NT2/D1 (cell line): ENCODE results near the gene CENPL.
A peak's percentile ranks its signal among the peaks of the same experiment; 100 is the strongest.

Experiments
- DNase-seq: peaks from one replicate; pipeline ENCODE4 v3.0.0-alpha.2; 2011; ENCODE audit warnings: low read depth, low spot score
- H3K27me3 ChIP-seq: 2 replicates; pipeline ENCODE4 v1.6.0; 2011; ENCODE audit warnings: mild to moderate bottlenecking; ENCODE audit not compliant: insufficient read length, insufficient read depth
- H3K36me3 ChIP-seq: 2 replicates; pipeline ENCODE4 v1.6.1; 2011; ENCODE audit warnings: mild to moderate bottlenecking, low read length, mixed read lengths; ENCODE audit not compliant: insufficient read depth, insufficient read length
- H3K4me1 ChIP-seq: 2 replicates; pipeline ENCODE4 v1.5.1; 2011; ENCODE audit not compliant: insufficient read depth, insufficient read length
- H3K4me3 ChIP-seq: 2 replicates; pipeline ENCODE4 v1.5.1; 2011; ENCODE audit warnings: low read depth; ENCODE audit not compliant: insufficient read length
- H3K9ac ChIP-seq: 2 replicates; pipeline ENCODE4 v1.6.0; 2011; ENCODE audit warnings: low read depth; ENCODE audit not compliant: insufficient read length
- H3K9me3 ChIP-seq: 2 replicates; pipeline ENCODE4 v1.5.1; 2011; ENCODE audit warnings: mild to moderate bottlenecking, low read length; ENCODE audit not compliant: insufficient read depth
- SUZ12 ChIP-seq: IDR thresholded peaks from 2 replicates; pipeline ENCODE4 v1.6.1; 2011; ENCODE audit not compliant: insufficient read length, insufficient read depth; ENCODE audit errors: extremely low read depth
- YY1 ChIP-seq: IDR thresholded peaks from 2 replicates; pipeline ENCODE4 v1.6.1; 2011; ENCODE audit not compliant: insufficient read length, insufficient read depth
- ZNF274 ChIP-seq: IDR thresholded peaks from 2 replicates; pipeline ENCODE4 v1.6.1; 2011; ENCODE audit warnings: mild to moderate bottlenecking, low read depth, low read length

Gene CENPL, protein sequence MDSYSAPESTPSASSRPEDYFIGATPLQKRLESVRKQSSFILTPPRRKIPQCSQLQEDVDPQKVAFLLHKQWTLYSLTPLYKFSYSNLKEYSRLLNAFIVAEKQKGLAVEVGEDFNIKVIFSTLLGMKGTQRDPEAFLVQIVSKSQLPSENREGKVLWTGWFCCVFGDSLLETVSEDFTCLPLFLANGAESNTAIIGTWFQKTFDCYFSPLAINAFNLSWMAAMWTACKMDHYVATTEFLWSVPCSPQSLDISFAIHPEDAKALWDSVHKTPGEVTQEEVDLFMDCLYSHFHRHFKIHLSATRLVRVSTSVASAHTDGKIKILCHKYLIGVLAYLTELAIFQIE

DNA sequence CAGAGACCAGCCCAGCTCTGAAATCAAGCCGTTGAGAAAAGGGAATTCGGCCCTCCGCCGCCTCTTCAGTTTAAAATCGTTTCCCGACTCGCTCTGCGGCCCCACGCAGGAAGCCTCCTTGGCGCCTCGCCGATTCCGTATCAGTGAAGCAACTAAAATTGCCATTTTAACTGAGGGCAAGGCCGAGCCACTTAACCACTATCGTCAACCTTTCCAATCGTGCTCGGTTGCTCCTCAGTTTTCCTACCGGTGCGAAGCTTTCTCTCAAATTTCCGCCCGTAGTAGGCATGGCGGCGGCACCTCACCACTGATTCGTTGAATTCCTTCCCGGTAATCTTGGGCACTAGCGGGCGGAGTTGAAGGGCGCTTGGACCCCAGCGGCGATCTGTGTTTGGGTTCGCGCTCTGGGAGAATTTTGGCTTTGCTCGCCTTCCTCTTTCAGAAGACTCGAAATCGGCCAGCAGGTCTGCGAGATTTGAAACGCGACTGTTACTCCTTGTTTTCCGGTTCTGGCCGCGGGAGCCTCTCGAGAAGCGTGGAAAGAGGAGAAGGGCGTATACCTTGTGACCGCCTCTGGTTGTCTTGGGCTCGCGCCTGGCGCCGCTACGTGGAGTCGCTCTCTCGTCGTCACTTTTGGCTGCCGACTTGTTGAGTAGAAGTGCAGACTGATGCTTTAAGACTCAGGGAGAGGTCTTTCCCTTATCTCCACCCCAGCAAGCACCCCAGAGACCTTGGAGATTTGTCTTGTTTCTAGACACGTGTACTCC lies at the start of gene CENPL, which contains the start of gene DARS2:
TSS of gene CENPL (minus strand) at position 569 of the 767 bp plus-strand sequence. CDS start 13,584 bp downstream, outside the sequence.
TSS of gene DARS2 (plus strand) at position 359 of the 767 bp plus-strand sequence. CDS start 557 bp downstream, outside the sequence.
- Histone ChIP-seq H3K9ac (peak within 1 kb of the TSS; percentile 97), H3K27me3 (no peaks in the 10 kb centered on the region), H3K36me3 (peaks cover 48% of the 10 kb centered on the region), H3K4me3 (peak within 1 kb of the TSS; percentile 96), H3K4me1 (no peaks in the 10 kb centered on the region), H3K9me3 (no peaks in the 10 kb centered on the region)
- peak; percentile 98 for DNase-seq
- TF ChIP-seq YY1 (peak; percentile 99), SUZ12 (no peak), ZNF274 (no peak)

DNA sequence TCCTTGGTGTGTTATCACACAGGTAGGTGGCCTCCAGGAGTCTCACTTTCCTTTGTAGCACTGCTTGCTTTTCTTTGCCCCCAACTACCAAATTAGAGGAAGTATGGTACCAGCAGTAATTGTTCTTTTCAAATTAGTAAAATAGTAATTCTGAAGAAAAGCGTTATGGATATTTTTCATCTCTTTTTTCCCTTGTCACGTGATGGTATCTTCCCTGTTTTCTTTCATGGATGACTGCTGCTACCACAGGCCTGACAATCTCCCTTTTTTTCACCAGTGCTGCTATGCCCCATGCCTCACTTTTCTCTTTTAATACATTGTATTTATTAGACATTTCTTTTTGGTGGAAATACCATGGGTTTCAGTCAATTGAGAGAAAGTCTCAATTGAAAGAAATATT lies 46.8 kb upstream of the CENPL start:
- H3K36me3 ChIP-seq, result peaks cover 53% of the 10 kb centered on the region
- no peak for DNase-seq
- no peaks in the 10 kb centered on the region for H3K27me3 ChIP-seq
- no peaks in the 10 kb centered on the region for H3K9me3 ChIP-seq
- H3K4me1 ChIP-seq, result no peaks in the 10 kb centered on the region
- H3K4me3 ChIP-seq, result no peak overlapping the region
- no peak overlapping the region for H3K9ac ChIP-seq
- TF ChIP-seq ZNF274 (no peak), SUZ12 (no peak), YY1 (no peak)

DNA sequence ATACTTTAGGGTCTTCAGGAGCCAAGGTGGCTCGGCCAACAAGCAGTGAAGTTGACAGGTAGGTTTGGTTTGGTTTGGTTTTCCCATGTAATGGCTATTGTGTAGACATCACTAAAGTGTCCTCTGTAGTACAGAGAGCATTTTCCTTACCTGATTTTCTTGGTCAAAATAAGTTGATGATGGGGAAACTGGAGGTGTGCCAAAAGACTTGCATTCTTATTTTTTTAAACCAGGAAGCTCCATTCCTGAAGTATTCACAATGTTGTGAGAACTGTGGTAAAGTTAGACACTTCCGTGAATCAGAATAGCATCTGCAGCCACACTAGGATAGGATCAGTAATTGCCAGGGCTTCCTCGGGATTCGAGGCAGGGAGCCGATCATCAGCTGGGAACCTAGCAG lies 46.4 kb upstream of the CENPL start:
- Histone ChIP-seq H3K4me3 (no peak overlapping the region), H3K9ac (no peak overlapping the region), H3K9me3 (no peaks in the 10 kb centered on the region), H3K36me3 (peaks cover 55% of the 10 kb centered on the region), H3K4me1 (no peaks in the 10 kb centered on the region), H3K27me3 (no peaks in the 10 kb centered on the region)
- TF ChIP-seq YY1 (no peak), ZNF274 (no peak), SUZ12 (no peak)
- DNase-seq, result no peak

- Histone ChIP-seq H3K9me3 (no peaks in the 10 kb centered on the region), H3K4me1 (no peaks in the 10 kb centered on the region), H3K36me3 (peaks cover 57% of the 10 kb centered on the region), H3K27me3 (no peaks in the 10 kb centered on the region), H3K9ac (no peak overlapping the region), H3K4me3 (no peak overlapping the region)
- no peak for TF ChIP-seq ZNF274
- no peak for TF ChIP-seq SUZ12
- TF ChIP-seq YY1, result no peak
- no peak for DNase-seq
These were observed 45.8 kb upstream of the CENPL start for GRCh38 chr1:173870252-173871075.

GRCh38 chr1:173869021-173869359 lies 44.3 kb upstream of the CENPL start:
- no peaks in the 10 kb centered on the region for H3K4me1 ChIP-seq

GRCh38 chr1:173868266-173869020 lies 43.8 kb upstream of the CENPL start, which contains the start of gene ZBTB37:
ZBTB37 (plus strand) TSS chr1:173868380; CDS start chr1:173870226, 1,846 bp downstream.
- Histone ChIP-seq H3K27me3 (no peaks in the 10 kb centered on the region), H3K36me3 (peaks cover 66% of the 10 kb centered on the region), H3K4me3 (peak within 1 kb of the TSS; percentile 98), H3K9ac (peak within 1 kb of the TSS; percentile 99), H3K9me3 (no peaks in the 10 kb centered on the region), H3K4me1 (no peaks in the 10 kb centered on the region)
- TF ChIP-seq SUZ12, result no peak
- no peak for TF ChIP-seq ZNF274
- no peak for TF ChIP-seq YY1
- DNase-seq, result peak; percentile 95

More at GRCh38 chr1:173869021-173869359, 44.3 kb upstream of the CENPL start:
- Histone ChIP-seq H3K36me3 (peaks cover 65% of the 10 kb centered on the region), H3K9ac (peak overlapping the region; percentile 59), H3K27me3 (no peaks in the 10 kb centered on the region), H3K4me3 (peak overlapping the region; percentile 69), H3K9me3 (no peaks in the 10 kb centered on the region)
- no peak for DNase-seq
- no peak for TF ChIP-seq YY1
- TF ChIP-seq SUZ12, result no peak
- no peak for TF ChIP-seq ZNF274
